Stimulated activated naive CD4-positive, alpha-beta T cell (primary cell): Measurements from ENCODE around the gene MAGEC3.
"Not testable (repeated sequence)": the region's sequence is repeated elsewhere in the genome, so short reads cannot be mapped to it uniquely, and the experiment has no call there.

Experiments
- DNase-seq, 6 experiments: peaks; one replicate each; lab custom pipeline; 2025; lab: John Stamatoyannopoulos, UW

MAGEC3 gene

DNA sequence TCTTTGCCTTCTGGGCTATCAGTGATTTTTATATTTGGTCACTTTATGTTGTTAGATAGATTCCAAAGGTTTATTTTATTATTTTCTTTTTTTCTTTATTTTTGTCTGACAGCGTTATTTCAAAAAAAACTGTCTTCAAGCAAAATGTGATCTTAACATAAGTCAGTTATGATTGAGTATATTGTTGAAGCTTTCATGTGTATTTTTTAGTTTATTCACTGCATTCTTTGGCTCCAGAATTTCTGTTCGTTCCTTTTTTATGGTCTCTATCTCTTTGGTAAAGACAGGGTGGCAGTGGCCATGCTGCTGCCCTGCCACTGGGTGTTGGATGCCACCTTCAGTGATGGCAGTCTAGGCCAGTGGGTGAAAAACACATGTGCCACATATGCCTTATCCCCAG lies at the start of gene MAGEC3:
MAGEC3 (plus strand) TSS at position 301 of the 400 bp plus-strand sequence; CDS start at position 301, 0 bp downstream.
- DNase-seq = no peak

DNA sequence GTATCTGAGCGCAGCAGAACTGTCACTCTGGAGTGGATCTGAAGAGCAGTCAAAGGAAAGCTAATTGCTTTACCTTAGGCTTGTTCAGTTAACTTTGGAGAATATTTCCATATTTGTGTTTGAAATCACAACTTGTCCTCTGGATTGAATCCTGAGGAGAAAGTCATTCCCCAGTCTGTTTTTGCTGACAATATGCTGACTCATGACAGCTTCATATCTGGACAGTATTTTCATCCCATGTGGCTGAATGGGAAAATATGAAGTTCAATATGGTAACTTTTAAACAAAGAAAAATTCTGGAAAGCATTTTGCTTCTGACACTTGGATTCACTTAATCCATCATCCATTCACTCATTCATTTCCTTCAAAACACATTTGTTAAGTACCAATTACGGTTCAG lies 46.3 kb upstream of the MAGEC3 start:
- no peak for DNase-seq

GRCh38 chrX:141811438-141811837 lies 26.7 kb upstream of the MAGEC3 start:
- no peak for DNase-seq

- DNase-seq = no peak
Measured at GRCh38 chrX:141814213-141814857, 23.8 kb upstream of the MAGEC3 start.

DNA sequence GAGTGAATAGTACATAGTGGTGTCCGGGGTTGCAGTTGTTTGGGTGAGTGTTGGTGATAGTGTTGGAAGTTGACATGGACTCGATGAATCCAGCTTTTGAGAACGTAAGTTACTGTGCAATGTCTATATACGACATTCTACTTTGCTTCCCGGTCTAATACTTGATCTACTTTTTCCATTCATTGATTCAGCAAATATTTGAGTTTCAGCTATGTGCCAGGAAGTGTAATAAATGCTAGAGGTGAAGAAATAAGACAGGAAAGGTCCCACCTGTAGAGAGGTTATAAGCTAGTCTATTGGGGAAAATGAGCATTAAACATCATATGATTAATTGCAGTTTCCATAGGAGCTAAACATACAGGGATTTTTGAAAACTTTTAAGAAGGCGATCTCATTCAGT lies 22.2 kb upstream of the MAGEC3 start:
- DNase-seq = no peak

DNA sequence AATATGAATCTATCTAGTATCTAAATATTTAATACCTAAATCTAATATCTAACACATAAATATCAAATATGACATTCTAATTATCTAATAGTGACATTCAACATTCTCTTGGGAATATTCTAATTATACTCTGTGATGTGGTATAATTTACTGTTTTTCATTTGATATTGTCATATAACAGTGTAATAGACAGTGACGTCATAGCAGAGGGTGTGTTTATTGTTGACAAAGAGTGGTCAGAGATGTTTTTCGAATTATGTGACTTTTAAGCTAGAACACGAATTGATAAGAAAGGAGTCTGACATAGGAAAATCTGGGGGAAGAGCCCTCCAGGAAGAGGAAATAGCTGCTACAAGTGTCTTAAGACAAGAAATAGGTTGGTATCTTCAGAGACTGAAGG lies 5.9 kb upstream of the MAGEC3 start:
- DNase-seq = no peak

GRCh38 chrX:141839856-141840255 lies 1.7 kb downstream of the MAGEC3 start:
- no peak for DNase-seq

- no peak for DNase-seq
Measured at GRCh38 chrX:141857479-141857878, 19.4 kb downstream of the MAGEC3 start.

GRCh38 chrX:141879616-141880015 lies 41.5 kb downstream of the MAGEC3 start:
- no peak for DNase-seq

DNA sequence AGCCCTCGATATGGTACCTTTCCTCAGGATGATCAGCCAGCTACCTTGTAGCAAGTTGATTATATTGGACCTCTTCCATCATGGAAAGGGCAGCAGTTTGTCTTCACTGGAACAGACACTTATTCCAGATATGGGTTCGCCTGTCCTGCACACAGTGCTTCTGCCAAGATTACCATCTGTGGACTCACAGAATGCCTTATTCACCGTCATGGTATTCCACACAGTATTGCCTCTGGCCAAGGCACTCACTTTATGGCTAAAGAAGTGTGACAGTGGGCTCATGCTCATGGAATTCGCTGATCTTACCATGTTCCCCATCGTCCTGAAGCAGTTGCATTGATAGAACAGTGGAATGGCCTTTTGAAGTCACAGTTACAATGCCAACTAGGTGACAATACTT lies 50.7 kb downstream of the MAGEC3 start:
- DNase-seq = not testable (repeated sequence)

- no peak for DNase-seq
Measured at GRCh38 chrX:141894733-141895132, 56.6 kb downstream of the MAGEC3 start.

DNA sequence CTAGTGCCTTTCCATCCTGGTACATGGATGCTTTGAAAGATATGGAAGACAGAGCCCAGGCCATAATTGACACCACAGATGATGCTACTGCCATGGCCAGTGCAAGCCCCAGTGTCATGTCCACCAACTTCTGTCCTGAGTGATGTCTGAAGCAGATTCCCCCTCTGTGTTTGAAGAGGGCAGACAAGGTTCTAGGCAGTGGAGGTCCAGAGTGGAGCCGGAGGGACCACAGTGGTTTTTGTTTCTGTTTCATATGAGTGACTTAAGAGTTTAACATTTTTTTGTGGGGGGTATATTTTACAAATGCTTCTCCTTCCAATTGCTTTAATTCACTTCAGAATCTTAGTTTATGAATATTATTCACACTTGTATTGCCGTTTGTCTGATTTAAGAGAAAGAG lies 59.6 kb downstream of the MAGEC3 start:
- no peak for DNase-seq

DNA sequence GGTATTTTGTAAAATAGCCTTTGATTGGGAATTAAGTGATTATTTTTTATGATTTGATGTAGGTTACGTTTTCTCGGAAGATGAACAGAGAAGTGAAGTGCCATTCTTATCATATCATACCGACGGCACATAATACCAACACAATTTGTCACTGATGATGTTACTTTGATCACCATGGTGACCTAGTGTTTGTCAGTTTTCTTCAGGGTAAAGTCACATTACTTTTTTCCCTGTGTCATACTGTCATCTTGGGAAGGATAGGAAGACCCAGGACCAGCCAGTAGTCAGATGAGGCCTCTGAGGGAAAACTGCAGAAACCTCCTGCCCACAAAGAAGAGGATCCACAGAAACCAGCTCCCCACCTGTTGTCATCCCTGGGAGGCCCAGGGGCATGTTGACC lies 64.2 kb downstream of the MAGEC3 start:
- DNase-seq = no peak

DNA sequence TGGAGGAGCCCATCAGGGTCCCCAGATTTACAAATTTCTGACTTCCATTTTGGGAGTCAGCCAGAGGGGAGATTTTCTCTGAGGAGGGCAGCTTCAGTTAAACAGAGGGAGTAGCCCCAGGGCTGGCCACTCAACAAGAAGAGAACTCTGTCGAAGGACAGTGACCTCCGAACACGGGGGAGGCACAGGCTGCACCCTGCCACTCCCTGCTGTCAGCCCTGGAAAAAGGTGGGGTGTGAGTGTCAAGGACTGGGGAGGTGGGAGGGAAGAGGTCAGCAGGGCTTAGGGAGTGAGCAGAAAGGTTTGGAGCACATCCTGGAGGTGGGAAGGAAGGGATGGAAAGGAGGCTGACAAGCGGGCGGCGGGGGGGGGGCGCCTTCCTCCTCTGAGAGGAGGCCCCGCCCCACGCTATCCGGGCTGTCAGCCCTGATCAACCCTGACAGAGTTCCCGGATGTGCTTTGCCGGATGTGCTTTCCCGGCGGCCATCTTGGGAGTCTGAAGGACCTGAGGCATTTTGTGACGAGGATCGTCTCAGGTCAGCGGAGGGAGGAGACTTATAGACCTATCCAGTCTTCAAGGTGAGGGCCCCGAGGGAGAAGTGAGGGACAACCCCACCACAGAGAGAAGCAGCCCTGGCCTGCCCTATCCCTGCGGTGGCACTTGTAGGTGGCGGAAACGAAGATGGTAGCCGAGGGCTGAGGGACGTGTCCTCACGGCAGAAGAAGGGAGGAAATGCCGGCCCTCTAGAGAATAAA lies 65.5 kb downstream of the MAGEC3 start, which contains the start of gene MAGEC1:
MAGEC1 (plus strand) TSS at position 495 of the 756 bp plus-strand sequence. CDS start 1,179 bp downstream, outside the sequence.
- DNase-seq = no peak

DNA sequence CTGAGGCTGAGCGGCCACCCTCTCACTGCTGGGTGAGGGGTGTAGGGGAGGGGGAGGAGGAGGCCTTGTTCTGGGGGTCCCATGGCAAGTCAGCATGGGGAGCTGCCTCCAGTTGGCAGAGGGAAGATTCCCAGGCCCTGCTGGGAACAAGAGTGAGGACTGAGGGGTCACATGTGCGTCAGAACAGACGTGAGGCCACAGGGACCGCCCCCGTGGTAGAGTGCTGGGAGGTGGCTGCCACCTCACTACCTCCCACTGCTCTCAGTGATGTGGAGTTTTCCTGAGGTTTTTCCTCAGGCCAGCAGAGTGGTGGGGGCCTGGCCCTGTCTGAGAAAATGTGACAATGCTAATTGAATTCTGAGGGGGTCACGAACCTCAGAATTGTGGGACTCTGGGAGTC lies 66.1 kb downstream of the MAGEC3 start:
- DNase-seq = no peak

DNA sequence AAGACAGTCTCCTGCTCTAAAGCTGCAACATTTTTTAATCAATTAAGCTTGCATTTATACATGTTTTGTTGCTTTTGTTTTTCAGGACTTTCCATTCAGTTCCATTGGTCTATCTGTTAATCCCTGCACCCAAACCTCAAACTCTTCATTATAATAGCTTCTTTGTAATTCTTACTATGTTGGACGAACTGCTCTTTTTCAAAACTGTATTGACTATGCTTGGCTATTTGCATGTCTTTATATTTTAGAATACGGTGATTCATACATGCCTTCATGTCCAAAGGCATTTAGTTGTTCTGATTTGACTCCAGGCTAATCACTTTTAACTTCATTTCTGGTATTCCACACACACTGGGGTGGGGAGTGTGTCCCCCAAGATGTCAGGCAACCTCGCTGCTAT lies 79.7 kb downstream of the MAGEC3 start:
- no peak for DNase-seq

- no peak for DNase-seq
Measured at GRCh38 chrX:141924293-141924692, 86.2 kb downstream of the MAGEC3 start.

DNA sequence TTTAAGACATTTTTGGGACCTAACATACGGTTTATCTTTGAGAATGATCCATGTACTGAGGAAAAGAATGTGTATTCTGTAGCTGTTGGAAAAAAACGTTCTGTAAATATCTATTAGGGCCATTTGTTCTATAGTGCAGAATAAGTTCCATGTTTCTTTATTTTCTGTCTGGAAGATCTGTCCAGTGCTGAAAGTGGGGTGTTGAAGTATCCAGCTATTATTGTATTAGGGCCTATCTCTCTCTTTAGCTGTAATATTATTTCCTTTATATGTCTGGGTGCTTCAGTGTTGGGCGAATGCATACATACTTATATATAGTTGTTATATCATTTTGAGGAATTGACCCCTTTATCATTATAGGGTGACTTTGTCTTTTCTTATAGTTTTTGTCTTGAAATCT lies 90.3 kb downstream of the MAGEC3 start:
- DNase-seq = no peak

DNA sequence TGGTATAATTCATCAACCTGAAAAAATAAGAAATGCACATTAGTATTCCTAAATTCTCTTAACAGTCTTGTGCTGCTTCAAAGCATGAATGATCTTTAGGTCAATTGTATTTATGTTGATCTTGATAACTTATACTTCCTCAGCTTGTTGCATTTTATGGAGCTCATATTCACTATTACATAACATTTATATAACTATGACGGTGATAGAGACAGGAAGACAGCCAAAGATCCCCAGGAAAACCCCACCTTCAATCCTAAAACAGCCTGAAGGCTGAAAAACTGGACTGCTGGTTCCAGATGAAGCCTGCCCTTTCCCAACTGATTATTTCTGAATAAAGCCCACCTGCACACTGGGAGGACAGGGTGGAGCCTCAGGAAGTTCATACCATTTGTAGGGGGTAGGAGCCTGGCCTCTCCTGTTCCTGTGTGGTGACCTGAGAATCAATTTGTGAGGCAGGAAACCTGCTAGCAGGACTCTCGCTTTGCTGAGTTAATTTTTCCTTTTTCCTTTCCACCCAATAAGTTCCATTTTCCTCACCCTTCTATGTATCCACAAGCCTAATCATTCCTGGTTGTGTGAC lies 96.0 kb downstream of the MAGEC3 start:
- no peak for DNase-seq

DNA sequence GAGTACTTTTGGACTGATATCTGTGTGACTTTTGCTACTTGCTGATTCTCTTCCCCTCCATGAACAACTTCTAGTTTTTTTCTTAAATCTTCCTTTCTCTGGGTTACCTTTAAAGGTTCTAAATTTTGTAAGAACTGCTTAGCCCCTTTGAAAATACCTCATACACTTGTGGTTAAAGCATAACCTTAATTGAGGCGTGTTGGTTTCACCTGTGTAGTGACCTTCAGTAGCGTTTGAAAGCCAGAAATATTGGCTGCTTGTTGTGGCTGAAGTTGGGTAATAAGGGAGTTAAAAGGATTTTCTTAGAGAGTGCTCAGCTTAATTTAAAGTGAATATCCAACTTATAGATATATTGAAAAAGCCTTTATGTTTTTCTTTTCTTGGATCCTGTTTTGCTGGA lies 97.5 kb downstream of the MAGEC3 start:
- DNase-seq = no peak

DNA sequence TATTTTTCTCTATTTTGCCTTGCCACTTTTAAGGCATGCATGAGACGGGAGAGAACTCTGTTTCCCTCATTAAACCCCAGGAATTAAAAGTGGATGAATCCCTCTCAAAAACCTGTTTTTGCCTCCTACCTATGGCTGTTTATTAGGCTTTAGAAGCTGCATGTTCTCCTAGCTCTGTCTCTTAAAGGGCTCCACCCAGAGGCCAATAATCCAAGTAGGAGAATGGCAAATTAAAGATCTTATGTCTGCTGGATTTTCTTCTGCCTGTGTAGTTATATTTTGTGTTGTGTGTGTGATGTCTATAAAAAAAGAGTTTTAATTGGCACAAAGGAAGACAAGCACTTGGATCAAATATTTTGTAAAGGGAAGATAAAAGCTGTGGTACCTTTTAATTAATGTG lies 98.0 kb downstream of the MAGEC3 start:
- DNase-seq = no peak

- DNase-seq = no peak
Measured at GRCh38 chrX:141941234-141941633, 103.1 kb downstream of the MAGEC3 start.

DNA sequence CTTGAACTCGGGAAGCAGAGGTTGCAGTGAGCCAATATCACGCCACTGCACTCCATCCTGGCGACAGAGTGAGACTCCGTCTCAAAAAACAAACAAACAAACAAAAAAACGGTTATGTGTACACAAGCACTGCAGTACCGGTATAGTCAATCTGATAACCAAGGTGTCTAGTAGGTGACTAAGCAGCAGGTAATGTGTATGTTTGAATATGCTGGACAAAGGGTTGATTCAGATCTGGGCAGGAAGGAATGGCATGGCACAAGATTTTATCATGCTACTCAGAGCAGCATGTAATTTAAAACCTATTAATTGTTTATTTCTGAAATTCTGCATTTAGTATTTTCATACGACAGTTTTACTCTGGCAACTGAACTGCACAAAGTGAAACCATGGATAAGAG lies 107.3 kb downstream of the MAGEC3 start:
- no peak for DNase-seq
